NCI-H2107 (cell line): ENCODE data around the gene NEURL4.

Source experiments
- DNase-seq: peaks from one replicate; lab custom pipeline; 2025; lab: John Stamatoyannopoulos, UW

The NEURL4 gene

GRCh38 chr17:7304179-7304578 lies 25.0 kb downstream of the NEURL4 start:
- no peak for DNase-seq

DNA sequence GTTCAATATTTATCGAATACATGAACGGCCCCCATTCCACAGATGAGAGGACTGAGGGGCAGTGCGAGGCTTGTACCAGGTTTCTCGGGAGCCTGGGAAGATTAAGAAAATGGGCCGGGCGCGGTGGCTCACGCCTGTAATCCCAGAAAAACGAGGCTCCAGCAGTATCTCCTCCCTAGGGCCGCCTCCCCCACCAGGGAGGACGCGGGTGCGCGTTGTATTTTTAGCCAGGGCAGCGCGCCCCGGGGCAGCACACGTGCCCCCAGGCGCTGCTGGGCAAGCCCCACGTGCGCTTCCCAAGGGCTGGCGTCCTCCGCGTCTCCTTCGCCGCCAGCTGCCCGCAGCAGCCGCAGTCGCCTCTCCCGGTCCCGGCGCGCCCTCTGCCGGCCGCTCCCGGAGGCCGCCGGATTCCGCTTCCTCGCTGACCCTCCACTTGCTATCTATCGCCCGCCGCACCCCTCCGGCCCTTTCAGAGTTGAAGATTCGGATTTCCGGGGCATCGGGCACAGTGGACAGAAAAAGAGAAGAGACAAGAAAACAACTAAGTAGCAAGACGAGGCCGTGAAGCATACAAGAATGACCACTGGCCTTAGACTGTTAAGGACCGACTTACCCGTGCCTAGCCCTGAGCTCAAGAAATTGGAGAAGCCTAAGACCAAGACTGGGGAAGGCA lies 32.8 kb downstream of the NEURL4 start:
- peak; percentile 45 for DNase-seq

DNA sequence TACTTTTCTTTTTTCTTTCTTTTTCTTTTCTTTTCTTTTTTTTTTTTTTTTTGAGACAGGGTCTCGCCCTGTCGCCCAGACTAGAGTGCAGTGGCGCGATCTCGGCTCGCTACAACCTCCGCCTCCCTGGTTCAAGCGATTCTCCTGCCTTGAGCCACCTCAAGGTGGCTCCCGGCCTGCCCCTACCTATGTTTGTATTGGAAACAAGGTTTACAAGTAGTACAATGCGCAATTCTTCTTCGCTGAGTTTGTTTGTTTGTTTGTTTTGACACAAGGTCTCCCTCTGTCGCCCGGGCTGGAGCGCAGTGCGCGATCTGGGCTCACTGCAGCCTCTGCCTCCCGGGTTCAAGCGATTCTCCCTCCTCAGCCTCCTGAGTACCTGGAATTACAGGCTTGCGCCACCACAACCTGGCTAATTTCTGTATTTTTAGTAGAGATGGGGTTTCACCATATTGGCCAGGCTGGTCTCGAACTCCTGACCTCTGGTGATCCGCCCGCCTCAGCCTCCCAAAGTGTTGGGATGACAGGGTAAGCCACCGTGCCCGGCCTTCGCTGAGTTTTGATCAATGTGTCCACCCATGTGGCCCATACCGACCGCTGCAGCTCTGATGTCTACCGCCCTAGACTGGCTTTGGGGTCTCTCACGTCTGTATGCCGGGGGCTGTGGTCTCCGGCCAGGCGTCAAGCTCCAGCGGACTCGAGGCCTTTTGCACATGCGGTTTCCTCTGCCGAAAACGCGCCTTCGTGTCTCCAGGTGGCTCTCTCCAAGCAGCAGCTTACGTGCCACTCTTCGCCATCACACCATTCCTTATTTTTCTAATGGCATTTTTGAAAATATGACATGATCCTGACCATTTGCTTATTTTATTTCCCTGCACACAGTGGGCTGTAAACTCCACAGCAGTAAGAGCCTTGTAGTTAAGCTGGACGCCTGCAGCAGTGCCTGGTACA lies 33.6 kb downstream of the NEURL4 start:
- DNase-seq = no peak

DNA sequence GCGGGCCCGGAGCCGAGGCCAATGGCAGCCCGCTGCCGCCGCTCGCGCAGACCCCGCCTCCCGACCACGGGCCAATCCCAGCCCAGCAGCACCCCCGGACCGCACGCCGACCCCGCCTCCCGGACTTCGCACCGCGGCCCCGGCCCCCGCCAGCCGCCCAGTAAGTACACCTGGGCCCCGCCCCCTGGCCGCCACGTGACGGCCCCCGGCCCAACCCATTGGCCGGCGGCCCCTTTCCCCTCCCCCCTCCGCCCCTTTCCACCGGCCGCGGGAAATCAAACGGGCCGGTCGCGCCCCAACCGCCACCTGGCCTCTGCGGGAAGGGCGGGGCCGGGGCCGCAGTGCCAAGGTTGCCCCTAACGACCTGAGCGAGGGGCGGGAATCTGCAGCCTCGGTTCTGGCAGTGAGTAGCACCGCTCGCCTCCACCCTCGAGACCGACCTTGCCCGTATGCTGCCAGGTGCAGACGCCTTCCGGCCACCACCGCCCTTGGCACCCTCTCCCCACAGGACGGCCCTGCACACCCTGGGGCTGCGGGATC lies 34.5 kb downstream of the NEURL4 start, which contains the start of gene YBX2:
Gene YBX2 (minus strand): TSS at position 26 of the 540 bp plus-strand sequence. CDS start 139 bp downstream, outside the sequence.
- peak; percentile 5 for DNase-seq

DNA sequence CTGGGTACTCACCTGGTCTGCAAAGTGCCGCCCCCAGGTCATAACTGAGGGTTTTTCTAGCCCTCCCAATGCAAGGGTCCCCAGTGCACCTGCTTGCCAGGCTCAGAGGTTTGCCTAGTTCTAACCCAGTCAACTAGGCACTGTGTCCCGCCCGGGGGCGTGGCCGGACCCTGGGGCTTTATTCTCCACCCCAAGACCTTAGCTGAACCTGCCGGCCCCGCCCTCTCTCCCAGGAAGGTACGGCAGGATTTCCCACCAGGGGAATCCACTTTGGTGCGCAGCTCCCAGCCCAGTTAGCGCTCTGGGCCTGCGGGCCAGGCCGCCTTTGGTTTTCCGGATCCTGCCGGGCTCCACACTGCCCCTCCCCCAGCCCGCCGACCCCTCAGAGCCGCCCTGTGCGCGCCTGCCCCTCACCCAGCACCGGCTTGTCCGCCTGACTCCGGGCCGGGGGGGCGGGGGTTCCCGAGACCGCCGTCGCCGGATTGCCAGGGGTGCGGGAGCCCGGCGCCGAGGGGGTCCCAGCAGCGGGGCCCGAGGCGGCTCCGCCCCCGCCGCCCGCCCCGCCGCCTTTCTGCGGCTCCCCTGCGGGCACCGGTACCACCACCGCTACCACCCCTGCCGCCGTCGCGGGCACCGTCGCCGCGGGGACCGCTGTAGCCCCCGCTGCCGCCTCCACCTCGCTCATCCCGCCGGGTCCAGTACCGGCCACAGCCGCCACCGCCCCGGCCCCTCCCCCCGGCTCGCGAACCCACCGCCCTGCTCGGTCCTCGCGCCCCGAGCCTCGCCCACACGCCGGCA lies 35.1 kb downstream of the NEURL4 start:
- no peak for DNase-seq

- DNase-seq = no peak
Observed at GRCh38 chr17:7293159-7293558, 36.0 kb downstream of the NEURL4 start.

DNA sequence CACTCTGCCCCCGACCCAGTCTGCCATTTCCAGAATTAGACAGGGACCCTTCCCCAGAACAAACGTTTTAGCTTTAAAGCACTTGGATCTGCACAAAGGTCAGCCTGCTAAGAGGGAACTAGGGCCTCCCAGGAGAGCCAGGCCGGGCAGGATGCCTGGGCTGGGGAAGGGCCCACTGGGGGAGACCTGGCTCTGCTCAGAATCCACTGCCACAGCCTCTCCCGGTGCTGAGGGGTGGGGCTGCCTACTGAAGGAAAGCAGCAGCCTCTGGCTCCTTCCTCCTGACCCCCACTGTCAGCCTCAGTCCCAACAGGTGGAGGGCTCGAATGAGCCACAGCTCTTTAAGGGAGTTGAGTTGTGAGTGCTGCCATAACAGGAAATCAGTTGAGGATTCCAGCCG lies 36.4 kb downstream of the NEURL4 start:
- no peak for DNase-seq

GRCh38 chr17:7292194-7292593 lies 36.9 kb downstream of the NEURL4 start:
- no peak for DNase-seq

GRCh38 chr17:7290685-7291084 lies 38.5 kb downstream of the NEURL4 start:
- no peak for DNase-seq

- DNase-seq = no peak
Observed at GRCh38 chr17:7290166-7290565, 39.0 kb downstream of the NEURL4 start.

- DNase-seq = no peak
Observed at GRCh38 chr17:7289256-7290032, 39.7 kb downstream of the NEURL4 start.

- DNase-seq = no peak
Observed at GRCh38 chr17:7285679-7286078, 43.5 kb downstream of the NEURL4 start.

DNA sequence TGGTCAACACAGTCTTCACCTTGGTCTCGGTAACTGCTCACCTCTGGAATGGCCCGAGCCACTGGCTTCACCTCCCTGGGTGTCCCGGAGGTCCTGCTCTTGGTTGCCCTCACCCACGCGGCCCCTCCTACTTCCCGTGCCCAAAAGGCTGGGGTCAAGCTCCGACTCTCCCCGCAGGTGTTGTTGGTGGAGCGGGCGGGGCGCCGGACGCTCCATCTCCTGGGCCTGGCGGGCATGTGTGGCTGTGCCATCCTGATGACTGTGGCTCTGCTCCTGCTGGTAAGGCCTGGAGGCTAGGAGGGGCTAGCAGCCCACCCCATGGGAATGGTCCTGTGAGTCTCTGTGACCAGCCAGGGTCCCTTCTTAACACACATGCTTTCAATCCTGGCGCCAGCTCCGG lies 44.2 kb downstream of the NEURL4 start:
- no peak for DNase-seq

GRCh38 chr17:7283471-7284216 lies 45.5 kb downstream of the NEURL4 start:
- DNase-seq = no peak

DNA sequence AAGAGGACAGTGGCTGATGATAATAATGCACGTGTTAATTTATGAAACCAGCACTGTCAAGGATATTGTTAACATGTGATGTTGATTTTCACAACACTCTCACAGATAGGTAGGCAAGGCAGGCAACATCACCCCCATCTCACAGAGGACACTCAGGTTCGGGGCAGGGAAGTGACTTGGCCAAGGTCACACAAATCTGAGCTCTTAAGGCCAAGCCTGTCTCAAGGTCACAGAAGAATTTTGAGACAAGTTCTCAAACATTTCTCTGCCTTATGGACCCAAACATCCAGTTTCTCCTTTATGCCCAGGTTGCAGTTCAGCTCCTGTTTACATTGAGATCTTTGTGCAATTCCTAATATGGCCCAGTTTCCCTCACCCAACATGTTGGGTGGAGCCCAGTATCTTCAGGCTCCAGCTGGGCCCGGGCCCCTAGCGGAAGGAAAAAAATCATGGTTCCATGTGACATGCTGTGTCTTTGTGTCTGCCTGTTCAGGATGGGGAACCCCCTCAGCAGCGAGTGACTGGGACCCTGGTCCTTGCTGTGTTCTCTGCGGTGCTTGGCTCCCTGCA lies 46.3 kb downstream of the NEURL4 start:
- DNase-seq = no peak

GRCh38 chr17:7281953-7282751 lies 47.0 kb downstream of the NEURL4 start:
- no peak for DNase-seq

- peak; percentile 17 for DNase-seq
Observed at GRCh38 chr17:7281074-7281952, 47.8 kb downstream of the NEURL4 start, which contains the start of gene SLC2A4. Gene SLC2A4 (plus strand): TSS chr17:7281718. CDS start chr17:7281935, 217 bp downstream.

DNA sequence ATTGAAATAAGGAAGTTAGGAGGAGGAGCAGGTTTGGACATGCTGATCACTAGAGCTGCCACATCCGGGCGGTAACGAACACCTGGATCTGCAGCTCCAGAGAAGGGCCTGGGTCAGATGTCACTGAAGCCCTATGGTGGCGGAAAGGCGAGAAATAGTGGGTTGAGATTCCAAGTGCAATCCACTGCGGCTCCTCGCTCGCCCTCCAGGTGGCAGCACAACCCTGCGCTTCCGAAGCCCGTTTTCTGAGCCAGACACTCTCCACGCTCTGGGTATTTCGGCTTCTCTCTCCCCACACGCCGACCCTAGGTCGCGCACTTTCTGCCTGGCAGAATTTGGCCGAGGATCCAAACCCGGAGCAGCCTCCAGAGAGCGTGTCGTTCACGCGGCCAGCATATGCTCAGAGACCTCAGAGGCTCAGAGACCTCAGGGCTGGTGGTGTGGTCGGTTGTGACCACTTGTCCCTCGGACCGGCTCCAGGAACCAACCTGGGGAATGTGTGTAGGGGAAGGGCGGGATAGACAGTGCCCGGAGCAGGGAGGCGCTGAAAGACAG lies 48.5 kb downstream of the NEURL4 start:
- DNase-seq = peak; percentile 21
